M059J (cell line): ENCODE measurements around the gene WDFY2. TPM values are rescaled to one million over a fixed set of nuclear protein-coding genes. Genes with fewer than 3 reads are reported as not detected.
"Not testable (repeated sequence)": the region's sequence is repeated elsewhere in the genome, so short reads cannot be mapped to it uniquely, and the experiment has no call there.

ENCODE experiments used
- DNase-seq: peaks from one replicate; pipeline ENCODE4 v3.0.0-alpha.2; 2012; ENCODE audit warnings: low read depth
- total RNA-seq: library from RNA; depleted of rRNA; stranded (reverse); fragments of >200 nt; shearing (Covaris generic); gene quantifications from 2 replicates; pipeline ENCODE4 v1.2.3, GENCODE V29; 2014; rRNA removed

Gene WDFY2
- 1.5 and 3.1 TPM in 2 replicates for total RNA-seq

- peak; percentile 98 for DNase-seq
Observed at GRCh38 chr13:51583875-51584730, at the start of gene WDFY2. WDFY2 (plus strand) TSS chr13:51584462; CDS start chr13:51584688, 226 bp downstream.

DNA sequence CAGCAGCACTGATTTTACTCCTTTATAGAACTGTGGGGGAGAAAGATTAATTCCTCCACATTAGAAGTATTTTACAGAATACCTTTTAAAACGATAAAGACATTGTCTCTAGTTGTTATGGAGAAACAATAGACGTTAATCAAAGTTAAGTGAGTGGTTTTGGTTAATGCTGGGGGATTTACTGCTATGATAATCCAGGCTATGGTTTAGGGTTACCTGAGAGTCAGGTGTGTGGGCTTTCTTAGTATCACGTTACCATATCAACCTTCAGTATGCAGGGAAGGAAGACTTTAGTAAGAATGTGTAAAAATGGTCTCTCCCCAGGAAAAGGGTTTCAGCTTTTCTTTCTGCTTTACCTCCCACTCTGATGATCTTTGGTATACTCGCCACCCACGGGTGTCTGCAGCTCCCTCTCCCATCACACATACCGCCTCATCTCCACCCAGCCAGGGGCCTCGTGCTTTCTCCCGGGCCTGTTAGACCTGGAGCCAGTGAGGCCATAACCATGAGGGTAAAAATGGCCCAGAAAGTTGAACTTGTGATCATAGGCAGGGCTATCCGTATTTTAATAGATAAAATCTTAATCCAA, 45.6 kb upstream of the WDFY2 start:
- DNase-seq, result no peak

GRCh38 chr13:51539887-51540286, 44.4 kb upstream of the WDFY2 start:
- peak; percentile 32 for DNase-seq

- DNase-seq, result no peak
Observed at GRCh38 chr13:51541037-51541436, 43.2 kb upstream of the WDFY2 start.

DNA sequence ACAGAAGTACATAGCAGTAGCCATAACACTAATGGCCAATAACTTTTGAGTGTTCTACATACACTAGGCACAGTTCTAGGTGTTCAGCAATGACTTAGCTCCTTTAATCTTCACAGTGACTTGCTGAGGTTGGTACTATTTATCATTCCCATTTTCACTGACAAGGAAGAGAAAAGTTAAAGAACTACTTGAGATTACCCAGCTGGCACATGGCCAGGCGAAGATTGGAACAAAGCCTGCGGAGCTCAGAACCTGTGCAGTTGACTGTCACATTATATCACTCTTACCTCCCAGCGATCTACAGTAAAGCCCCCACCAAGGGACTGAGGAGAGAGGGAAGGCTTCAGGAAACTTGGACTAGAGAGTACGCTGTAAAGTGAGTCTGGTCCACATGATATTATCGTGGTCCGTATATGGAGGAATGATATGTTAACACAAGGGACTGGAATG, 42.4 kb upstream of the WDFY2 start:
- DNase-seq, result no peak

- peak; percentile 31 for DNase-seq
Observed at GRCh38 chr13:51542346-51543242, 41.7 kb upstream of the WDFY2 start.

DNA sequence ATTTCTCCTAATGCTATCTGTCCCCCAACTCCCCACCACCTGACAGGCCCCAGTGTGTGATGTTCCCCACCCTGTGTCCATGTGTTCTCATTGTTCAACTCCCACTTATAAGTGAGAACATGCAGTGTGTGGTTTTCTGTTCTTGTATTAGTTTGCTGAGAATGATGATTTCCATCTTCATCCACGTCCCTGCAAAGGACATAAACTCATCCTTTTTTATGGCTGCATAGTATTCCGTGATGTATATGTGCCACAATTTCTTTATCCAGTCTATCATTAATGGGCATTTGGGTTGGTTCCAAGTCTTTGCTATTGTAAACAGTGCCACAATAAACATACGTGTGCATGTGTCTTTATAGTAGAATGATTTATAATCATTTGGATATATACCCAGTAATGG, 38.8 kb upstream of the WDFY2 start:
- not testable (repeated sequence) for DNase-seq

- DNase-seq, result no peak
Observed at GRCh38 chr13:51547425-51548176, 36.7 kb upstream of the WDFY2 start.

GRCh38 chr13:51549050-51549449, 35.2 kb upstream of the WDFY2 start:
- DNase-seq, result no peak

DNA sequence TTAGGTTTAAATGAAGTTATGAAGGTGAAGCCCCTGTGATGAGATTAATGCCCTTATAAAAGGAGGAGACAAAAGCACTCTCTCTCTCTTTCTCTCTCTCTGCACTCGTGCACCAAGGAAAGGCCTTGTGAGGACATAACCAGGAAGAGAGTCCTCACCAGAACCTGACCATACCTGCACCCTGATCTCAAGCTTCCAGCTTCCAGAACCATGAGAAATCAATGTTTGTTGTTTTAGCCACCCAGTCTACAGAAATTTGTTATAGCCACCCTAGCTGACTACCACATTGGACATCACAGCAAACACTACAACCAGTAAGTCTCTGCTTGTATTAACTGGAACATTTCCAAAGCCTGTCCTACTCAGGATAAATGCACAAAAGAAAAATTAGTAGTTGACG, 34.7 kb upstream of the WDFY2 start:
- no peak for DNase-seq

DNA sequence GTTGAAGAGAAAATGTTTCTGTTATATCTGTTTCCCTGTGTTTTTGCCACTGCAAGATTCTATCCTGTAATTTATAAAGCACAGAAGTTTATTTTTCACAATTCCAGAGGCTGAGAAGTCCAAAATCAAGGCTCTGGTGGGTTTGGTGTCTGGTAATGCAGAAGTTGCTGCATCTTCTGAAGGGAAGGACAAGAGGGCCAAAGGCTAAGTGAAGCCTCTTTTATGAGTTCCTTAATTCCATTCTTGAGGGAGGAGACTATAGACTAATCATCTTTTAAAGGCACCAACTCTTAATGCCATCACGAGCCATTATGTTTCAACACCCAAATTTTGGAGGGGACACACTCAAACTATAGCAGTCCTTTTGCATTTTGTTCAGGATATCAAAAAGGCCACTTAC, 34.1 kb upstream of the WDFY2 start:
- DNase-seq, result no peak

DNA sequence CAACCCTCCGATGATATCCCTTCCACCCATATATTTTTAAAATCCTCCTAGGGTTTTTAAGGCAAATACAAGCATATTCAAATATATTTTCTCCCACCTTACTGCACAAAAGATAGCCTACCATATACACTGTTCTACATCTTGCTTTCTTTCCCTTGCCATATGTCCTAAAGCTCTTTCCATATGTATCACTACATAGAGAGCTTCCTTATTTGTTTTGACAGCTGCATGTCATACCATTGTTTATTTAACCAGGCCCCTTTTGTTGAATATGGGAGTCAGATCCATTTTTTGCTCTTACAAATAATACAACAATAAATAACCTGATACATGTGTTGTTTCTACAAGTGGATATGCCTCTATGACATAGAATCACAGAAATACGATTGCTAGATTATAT, 32.8 kb upstream of the WDFY2 start:
- DNase-seq, result no peak

DNA sequence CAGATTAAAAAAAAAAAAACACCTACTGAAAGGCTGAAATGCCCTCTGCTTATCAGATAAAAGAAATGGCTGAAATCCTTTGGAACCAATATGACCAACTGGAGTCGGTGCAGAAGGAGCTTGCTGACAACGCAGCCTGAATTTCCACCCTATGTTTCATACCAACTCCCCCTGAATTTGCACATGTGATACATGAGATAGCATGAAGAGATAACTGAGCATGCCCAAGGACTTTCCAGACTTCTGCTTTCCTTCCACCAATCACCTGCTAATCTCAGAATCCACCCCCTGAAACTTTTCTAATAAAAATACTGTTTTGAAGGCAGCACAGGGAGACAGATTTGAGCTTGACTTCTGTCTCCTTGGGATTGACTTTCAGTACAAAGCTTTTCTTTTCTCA, 32.2 kb upstream of the WDFY2 start:
- DNase-seq, result no peak

- DNase-seq, result no peak
Observed at GRCh38 chr13:51553531-51553930, 30.7 kb upstream of the WDFY2 start.

- DNase-seq, result no peak
Observed at GRCh38 chr13:51556740-51557139, 27.5 kb upstream of the WDFY2 start.

DNA sequence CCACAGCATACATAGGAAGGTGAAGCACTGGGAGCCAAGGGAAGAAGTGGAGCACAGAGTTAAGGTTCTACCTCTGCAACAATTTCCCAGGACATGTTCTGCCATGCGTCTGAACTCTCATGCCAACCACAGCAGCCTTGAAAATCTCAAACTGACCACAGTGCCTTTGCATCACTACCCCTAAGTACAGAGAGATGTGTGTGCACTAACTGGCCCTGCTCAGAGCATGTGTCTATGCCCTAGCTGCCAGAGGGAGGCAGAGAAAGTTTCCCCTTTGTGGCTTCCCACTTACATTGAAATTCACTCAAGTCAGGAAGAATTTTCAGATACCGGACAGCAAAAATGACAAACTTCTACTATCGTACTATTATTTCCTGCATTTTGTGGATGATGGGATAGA, 26.8 kb upstream of the WDFY2 start:
- DNase-seq, result no peak

DNA sequence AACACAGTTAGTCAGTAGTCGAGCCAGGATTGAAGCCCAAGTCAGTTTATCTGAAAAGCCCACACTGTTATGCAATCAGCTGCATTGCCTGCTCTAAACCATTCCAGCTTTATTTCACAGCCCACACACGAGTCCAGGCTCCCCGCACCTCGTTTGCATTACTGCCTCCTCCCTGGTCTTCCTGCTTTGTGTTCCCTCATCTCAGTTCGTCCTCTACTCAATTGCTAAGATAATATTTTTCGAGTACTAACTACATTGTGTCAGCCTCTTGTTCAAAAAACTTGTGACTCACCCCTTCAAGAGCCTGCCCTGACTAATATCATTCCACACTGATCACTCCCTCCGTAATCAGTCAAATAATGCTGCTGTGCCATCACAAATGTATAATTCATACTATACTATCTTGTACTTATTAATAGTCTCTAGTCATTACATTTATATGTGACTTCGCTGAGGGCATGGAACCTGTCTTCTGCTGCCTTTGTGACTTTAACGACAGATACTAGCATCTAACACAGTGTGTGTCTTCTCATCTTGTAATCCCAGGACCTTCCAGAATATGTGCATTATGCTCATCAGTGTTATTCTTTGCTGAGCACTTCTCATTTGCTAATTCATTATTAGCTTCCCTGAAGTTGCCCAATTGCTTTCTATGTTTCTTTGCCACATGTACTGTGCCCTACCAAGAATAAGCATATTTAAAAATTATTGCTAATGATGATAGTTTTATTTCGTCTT, 26.2 kb upstream of the WDFY2 start:
- peak; percentile 65 for DNase-seq

GRCh38 chr13:51559946-51560735, 24.1 kb upstream of the WDFY2 start:
- no peak for DNase-seq

GRCh38 chr13:51562011-51562671, 22.1 kb upstream of the WDFY2 start:
- DNase-seq, result no peak
